ENCODE data around the gene SPTLC3.

DNA sequence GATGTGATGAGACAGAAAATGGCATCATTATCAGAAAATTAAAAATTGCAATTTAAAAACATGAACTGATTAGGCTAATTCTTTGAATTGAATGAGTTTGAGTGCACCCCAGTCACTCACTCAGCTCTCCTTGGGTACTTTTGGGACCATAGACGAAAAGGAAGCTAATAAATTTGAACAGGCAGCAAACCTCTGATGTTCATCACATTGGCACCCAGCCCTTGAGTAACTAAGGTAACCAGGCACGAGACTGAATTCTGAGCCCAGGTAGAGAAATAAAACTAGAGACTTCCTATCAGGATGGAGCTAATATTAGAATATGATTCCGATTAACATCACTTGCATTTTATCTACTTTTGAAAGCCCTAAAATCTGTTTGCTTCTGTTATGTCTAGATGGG, 131.4 kb downstream of the SPTLC3 start:
- TF ChIP-seq, protein P1, sequence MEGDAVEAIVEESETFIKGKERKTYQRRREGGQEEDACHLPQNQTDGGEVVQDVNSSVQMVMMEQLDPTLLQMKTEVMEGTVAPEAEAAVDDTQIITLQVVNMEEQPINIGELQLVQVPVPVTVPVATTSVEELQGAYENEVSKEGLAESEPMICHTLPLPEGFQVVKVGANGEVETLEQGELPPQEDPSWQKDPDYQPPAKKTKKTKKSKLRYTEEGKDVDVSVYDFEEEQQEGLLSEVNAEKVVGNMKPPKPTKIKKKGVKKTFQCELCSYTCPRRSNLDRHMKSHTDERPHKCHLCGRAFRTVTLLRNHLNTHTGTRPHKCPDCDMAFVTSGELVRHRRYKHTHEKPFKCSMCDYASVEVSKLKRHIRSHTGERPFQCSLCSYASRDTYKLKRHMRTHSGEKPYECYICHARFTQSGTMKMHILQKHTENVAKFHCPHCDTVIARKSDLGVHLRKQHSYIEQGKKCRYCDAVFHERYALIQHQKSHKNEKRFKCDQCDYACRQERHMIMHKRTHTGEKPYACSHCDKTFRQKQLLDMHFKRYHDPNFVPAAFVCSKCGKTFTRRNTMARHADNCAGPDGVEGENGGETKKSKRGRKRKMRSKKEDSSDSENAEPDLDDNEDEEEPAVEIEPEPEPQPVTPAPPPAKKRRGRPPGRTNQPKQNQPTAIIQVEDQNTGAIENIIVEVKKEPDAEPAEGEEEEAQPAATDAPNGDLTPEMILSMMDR (IDR thresholded peaks at IDR 0.05) = no peak
- TF ChIP-seq EP300 (IDR thresholded peaks at IDR 0.05) = no peak

Data from sigmoid colon (tissue), 4 donors.